Measurements from ENCODE around the gene PRKCE. TPM values are rescaled to one million over a fixed set of nuclear protein-coding genes. Genes with fewer than 3 reads are reported as not detected.

Gene PRKCE
- total RNA-seq, 1 experiment from 2014 or later: 1.3 TPM

- Mint-ChIP-seq H3K36me3 (ENCODE audit: insufficient read depth in 1 of 3, low read depth in 3 of 3) (peaks cover 4 to 16% (median 5%) of the 10 kb centered on the region in 3 experiments; a peak in 4 of 7 replicates), H3K27me3 (ENCODE audit: low read depth) (peaks cover 6% of the 10 kb centered on the region), H3K4me1 (peaks cover 14 to 25% of the 10 kb centered on the region in 2 experiments), H3K9me3 (peaks cover 16% of the 10 kb centered on the region in 2 experiments), H3K27ac (no peak overlapping the region), H3K4me3 (no peak overlapping the region)
- Histone ChIP-seq H3K79me2 (ENCODE audit: insufficient read depth, low read length) (no peaks in the 10 kb centered on the region), H3K4ac (ENCODE audit: low read depth, low read length) (no peak overlapping the region), H3K79me1 (ENCODE audit: insufficient read depth, low read depth, low read length, poor library complexity, severe bottlenecking) (no peaks in the 10 kb centered on the region), H3K4me2 (ENCODE audit: insufficient read depth, insufficient read length, low read length) (no peak overlapping the region), H4K5ac (ENCODE audit: insufficient read length, low read depth, low read length) (no peak overlapping the region), H2BK120ac (ENCODE audit: low read depth, low read length, poor library complexity, severe bottlenecking) (no peak overlapping the region), H4K8ac (replicated peaks; ENCODE audit: insufficient read length, low read depth, low read length) (no peak overlapping the region), H3K14ac (ENCODE audit: insufficient read depth, low read length) (no peak overlapping the region), H2AFZ (ENCODE audit: low read length) (no peak overlapping the region), H4K20me1 (ENCODE audit: control insufficient read depth, insufficient read depth, insufficient read length) (no peaks in the 10 kb centered on the region), H4K91ac (ENCODE audit: insufficient read length, low read depth, low read length) (no peak overlapping the region), H3K56ac (ENCODE audit: insufficient read length, low read depth, low read length) (no peak overlapping the region), H2BK12ac (ENCODE audit: insufficient read length, low read depth, low read length) (no peak overlapping the region), H3K18ac (ENCODE audit: insufficient read length, low read depth, low read length) (no peak overlapping the region), H3K23ac (ENCODE audit: insufficient read length, low read depth, low read length) (no peak overlapping the region), H2BK15ac (ENCODE audit: low read depth, low read length) (no peak overlapping the region), H3K27me3 (ENCODE audit: insufficient read depth, low read length) (no peaks in the 10 kb centered on the region), H3K4me1 (ENCODE audit: insufficient read depth, low read length) (no peaks in the 10 kb centered on the region), H2AK5ac (ENCODE audit: insufficient read length, low read length) (no peak overlapping the region), H3K9me3 (ENCODE audit: control insufficient read depth, low read depth, low read length) (no peaks in the 10 kb centered on the region), H3K27ac (ENCODE audit: insufficient read length, low read depth, low read length) (no peak overlapping the region), H2BK20ac (ENCODE audit: low read depth, low read length, poor library complexity, severe bottlenecking) (no peak overlapping the region), H3K23me2 (ENCODE audit: insufficient read length, low read depth, low read length, poor library complexity, severe bottlenecking) (no peaks in the 10 kb centered on the region), H2BK5ac (ENCODE audit: insufficient read length, low read length) (no peak overlapping the region), H3T11ph (ENCODE audit: low read length) (no peak overlapping the region), H3K9ac (ENCODE audit: extremely low read depth, insufficient read length, low read length) (no peak overlapping the region)
- DNase-seq: no peak
- whole genome bisulfite sequencing (ENCODE audit: extremely low coverage, insufficient read length, low lambda C conversion rate): no CpG with 5 or more reads among the region's 5 CpGs
- TF ChIP-seq, protein P1, sequence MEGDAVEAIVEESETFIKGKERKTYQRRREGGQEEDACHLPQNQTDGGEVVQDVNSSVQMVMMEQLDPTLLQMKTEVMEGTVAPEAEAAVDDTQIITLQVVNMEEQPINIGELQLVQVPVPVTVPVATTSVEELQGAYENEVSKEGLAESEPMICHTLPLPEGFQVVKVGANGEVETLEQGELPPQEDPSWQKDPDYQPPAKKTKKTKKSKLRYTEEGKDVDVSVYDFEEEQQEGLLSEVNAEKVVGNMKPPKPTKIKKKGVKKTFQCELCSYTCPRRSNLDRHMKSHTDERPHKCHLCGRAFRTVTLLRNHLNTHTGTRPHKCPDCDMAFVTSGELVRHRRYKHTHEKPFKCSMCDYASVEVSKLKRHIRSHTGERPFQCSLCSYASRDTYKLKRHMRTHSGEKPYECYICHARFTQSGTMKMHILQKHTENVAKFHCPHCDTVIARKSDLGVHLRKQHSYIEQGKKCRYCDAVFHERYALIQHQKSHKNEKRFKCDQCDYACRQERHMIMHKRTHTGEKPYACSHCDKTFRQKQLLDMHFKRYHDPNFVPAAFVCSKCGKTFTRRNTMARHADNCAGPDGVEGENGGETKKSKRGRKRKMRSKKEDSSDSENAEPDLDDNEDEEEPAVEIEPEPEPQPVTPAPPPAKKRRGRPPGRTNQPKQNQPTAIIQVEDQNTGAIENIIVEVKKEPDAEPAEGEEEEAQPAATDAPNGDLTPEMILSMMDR (conservative IDR thresholded peaks at IDR 0.05): no peak
Measured at GRCh38 chr2:45834858-45835257, 183.4 kb downstream of the PRKCE start.
